HL-60/S4 treated with phorbol 12-myristate 13-acetate at 8.2 ng/mL for 4 days and 3 days (cell line): ENCODE results near the gene PIEZO1.
"Not testable (repeated sequence)": the region's sequence is repeated elsewhere in the genome, so short reads cannot be mapped to it uniquely, and the experiment has no call there.

ENCODE experiments used
- in situ Hi-C: fragments of 300-500 bp; cut with MboI; formaldehyde crosslinking; loops from 2 replicates; pipeline ENCODE4 v1.15.0; 2022; ENCODE audit warnings: low sequenced_read_pairs

The PIEZO1 gene

GRCh38 chr16:88678224-88678979, 106.6 kb downstream of the PIEZO1 start:
- in situ Hi-C loops = no loop called here

GRCh38 chr16:88677721-88678120, 107.3 kb downstream of the PIEZO1 start:
- in situ Hi-C loops = no loop called here

- in situ Hi-C loops = no loop called here
Measured at GRCh38 chr16:88676502-88677242, 108.3 kb downstream of the PIEZO1 start.

- in situ Hi-C loops = no loop called here
Measured at GRCh38 chr16:88673716-88674379, 111.2 kb downstream of the PIEZO1 start.

- in situ Hi-C loops = no loop called here
Measured at GRCh38 chr16:88672776-88673175, 112.2 kb downstream of the PIEZO1 start.

GRCh38 chr16:88671806-88672205, 113.2 kb downstream of the PIEZO1 start:
- in situ Hi-C loops = no loop called here

GRCh38 chr16:88669980-88670379, 115.0 kb downstream of the PIEZO1 start:
- in situ Hi-C loops = no loop called here

GRCh38 chr16:88669493-88669892, 115.5 kb downstream of the PIEZO1 start:
- in situ Hi-C loops = not testable (repeated sequence)

- in situ Hi-C loops = no loop called here
Measured at GRCh38 chr16:88667461-88667860, 117.6 kb downstream of the PIEZO1 start.

GRCh38 chr16:88665570-88665969, 119.5 kb downstream of the PIEZO1 start:
- in situ Hi-C loops = no loop called here
